Fibroblast of the aortic adventitia (primary cell): ENCODE measurements around the gene LIN54. TPM values are rescaled to one million over a fixed set of nuclear protein-coding genes. Genes with fewer than 3 reads are reported as not detected.
"Not testable (repeated sequence)": the region's sequence is repeated elsewhere in the genome, so short reads cannot be mapped to it uniquely, and the experiment has no call there.

Experiments
- DNase-seq: peaks from one replicate; pipeline ENCODE4 v3.0.0-alpha.2; 2010; ENCODE audit warnings: low read depth
- H3K4me3 ChIP-seq: 2 replicates; pipeline ENCODE4 v1.5.1; 2011; ENCODE audit warnings: low read depth, mild to moderate bottlenecking, control low read depth, low read length, moderate library complexity
- CTCF ChIP-seq: IDR thresholded peaks from 2 replicates; pipeline ENCODE4 v1.5.1; 2011; ENCODE audit warnings: mild to moderate bottlenecking, low read length, control low read depth, inconsistent platforms; ENCODE audit not compliant: insufficient read depth
- total RNA-seq: library from RNA; depleted of rRNA; stranded (reverse); fragments of >200 nt; gene quantifications from 2 replicates; pipeline ENCODE4 v1.2.3, GENCODE V29; 2012; ENCODE audit warnings: low replicate concordance

The LIN54 gene
- 5.1 and 42.5 TPM in 2 replicates for total RNA-seq

GRCh38 chr4:83010522-83011318 is at the start of gene LIN54:
TSS of gene LIN54 (minus strand) at chr4:83010823. CDS start at chr4:82984844, 25,979 bp downstream.
- no peak for TF ChIP-seq CTCF
- H3K4me3 ChIP-seq, result peak within 1 kb of the TSS; percentile 81
- DNase-seq, result peak; percentile 61

GRCh38 chr4:83054928-83055327 is 44.3 kb upstream of the LIN54 start:
- TF ChIP-seq CTCF, result peak; percentile 45

GRCh38 chr4:83048781-83049180 is 38.2 kb upstream of the LIN54 start:
- H3K4me3 ChIP-seq, result not testable (repeated sequence)

More at GRCh38 chr4:83054928-83055327, 44.3 kb upstream of the LIN54 start:
- peak; percentile 34 for DNase-seq
- no peak overlapping the region for H3K4me3 ChIP-seq

GRCh38 chr4:83046693-83047473 is 36.3 kb upstream of the LIN54 start:
- no peak for TF ChIP-seq CTCF
- no peak overlapping the region for H3K4me3 ChIP-seq
- DNase-seq, result no peak

More at GRCh38 chr4:83048781-83049180, 38.2 kb upstream of the LIN54 start:
- DNase-seq, result not testable (repeated sequence)

- no peak for TF ChIP-seq CTCF
- no peak overlapping the region for H3K4me3 ChIP-seq
- DNase-seq, result peak; percentile 86
Measured at GRCh38 chr4:83043801-83044407, 33.3 kb upstream of the LIN54 start.

GRCh38 chr4:83043157-83043556 is 32.5 kb upstream of the LIN54 start:
- DNase-seq, H3K4me3 ChIP-seq: not testable (repeated sequence)

GRCh38 chr4:83040269-83040668 is 29.6 kb upstream of the LIN54 start:
- DNase-seq, result no peak
- peak; percentile 16 for TF ChIP-seq CTCF

More at GRCh38 chr4:83040269-83040668, 29.6 kb upstream of the LIN54 start:
- H3K4me3 ChIP-seq, result no peak overlapping the region
